HTR-8/SVneo (cell line): Measurements from ENCODE around the gene PCDH1.

ENCODE experiments used
- DNase-seq: peaks from one replicate; pipeline ENCODE4 v3.0.0; 2011; ENCODE audit warnings: low spot score, mixed read lengths; ENCODE audit not compliant: insufficient read length
- FAIRE-seq: peaks from 2 replicates; lab custom pipeline; 2011; peaks lifted over from hg19 to GRCh38; lab: Jason Lieb, UNC

Gene PCDH1

GRCh38 chr5:141875022-141875740 is 3.0 kb downstream of the PCDH1 start:
- DNase-seq (no peak), FAIRE-seq (no peak)

DNA sequence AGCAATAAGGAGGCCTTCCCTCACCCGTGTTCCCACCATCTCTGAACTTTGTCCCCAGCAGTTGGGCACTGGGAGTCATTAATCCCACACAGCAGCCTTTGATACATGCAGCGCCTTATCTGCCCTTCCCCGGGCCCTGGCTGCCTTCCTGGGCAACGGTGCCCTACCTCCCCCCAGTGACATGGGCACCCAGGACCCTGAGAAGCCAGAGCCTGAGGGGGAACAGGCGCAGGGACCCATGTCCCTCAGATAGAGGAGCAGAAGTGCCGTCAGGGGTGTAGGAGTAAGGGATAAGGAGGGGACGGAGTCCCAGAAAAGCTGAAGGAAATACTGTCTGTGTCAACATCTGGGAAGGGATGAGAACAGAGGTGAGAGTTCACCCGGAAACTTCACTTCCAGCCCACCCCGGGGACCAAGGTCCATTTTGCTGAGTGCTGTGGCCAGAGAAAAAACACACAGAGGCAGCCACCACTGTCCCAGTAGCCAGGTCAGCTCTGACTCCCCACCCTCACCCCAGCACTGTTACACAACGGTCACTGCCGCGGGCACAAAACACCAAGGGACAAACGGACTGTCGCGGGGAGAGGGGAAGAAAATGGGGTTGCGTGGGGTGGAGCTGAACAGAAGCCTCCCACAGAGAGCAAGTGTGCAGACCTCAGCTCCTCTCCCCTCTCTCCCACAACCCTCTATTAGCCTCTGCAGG is 3.8 kb downstream of the PCDH1 start:
- no peak for DNase-seq
- no peak for FAIRE-seq

- DNase-seq (no peak), FAIRE-seq (no peak)
Measured at GRCh38 chr5:141873933-141874261, 4.3 kb downstream of the PCDH1 start.

DNA sequence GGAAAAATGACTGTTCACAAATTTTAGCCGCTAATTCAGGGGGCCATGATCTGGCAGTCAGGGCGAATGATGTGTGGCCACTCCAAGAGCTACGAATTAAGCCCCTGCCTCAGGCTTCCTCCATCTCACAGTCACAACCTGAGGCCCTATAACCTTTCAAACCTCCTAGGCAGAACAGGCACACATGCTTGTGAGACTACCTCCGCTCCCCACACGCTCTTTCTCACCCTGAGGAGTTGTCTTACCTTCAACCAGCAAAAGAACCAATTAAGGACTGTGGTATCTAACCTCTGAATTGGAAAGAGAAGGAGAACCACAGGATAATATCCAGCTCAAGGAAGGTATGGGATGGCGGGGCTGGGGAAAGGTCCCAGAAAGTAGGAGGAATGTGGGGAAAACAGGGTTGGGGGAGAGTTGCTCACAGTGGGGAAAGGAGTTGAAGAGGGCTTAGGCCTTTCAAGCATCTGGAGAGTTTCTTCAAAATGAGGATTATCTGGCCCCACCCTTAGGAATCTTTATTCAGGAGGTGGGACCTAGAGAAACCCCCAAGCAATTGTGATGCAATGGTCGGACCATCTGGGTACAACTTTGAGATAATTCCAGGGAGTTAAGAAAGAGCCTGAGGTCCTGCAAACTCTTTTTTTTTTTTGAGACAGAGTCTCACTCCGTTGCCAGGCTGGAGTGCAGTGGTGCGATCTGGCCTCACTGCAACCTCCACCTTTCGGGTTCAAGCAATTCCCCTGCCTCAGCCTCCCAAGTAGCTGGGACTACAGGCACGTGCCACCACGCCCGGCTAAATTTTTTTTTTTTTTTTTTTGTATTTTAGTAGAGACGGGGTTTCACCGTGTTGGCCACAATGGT is 5.5 kb downstream of the PCDH1 start:
- FAIRE-seq (no peak), DNase-seq (no peak)

- no peak for DNase-seq
- FAIRE-seq, result no peak
Measured at GRCh38 chr5:141871870-141872269, 6.3 kb downstream of the PCDH1 start.

GRCh38 chr5:141870871-141871270 is 7.3 kb downstream of the PCDH1 start:
- FAIRE-seq (no peak), DNase-seq (no peak)

GRCh38 chr5:141870228-141870627 is 8.0 kb downstream of the PCDH1 start:
- DNase-seq, result no peak
- no peak for FAIRE-seq

DNA sequence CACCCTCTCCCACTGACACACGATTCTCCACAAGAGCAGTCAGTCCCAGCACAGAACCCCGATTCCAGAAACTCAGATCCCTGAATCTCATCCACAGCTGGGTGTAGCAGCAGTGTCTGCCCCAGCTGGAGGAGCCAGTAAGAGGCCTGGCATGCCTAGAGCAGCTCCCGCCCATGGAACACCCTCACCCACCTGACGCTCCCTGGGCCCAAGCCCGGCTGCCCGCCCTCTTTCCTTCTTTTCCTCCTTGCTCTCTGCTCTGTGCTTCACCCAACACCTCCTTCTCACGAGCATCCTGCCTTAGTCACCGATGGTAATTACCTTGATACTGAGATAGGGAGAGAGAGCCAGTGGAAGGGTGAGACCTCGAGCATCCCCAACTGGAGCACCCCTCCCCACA is 8.7 kb downstream of the PCDH1 start:
- no peak for DNase-seq
- FAIRE-seq, result no peak

GRCh38 chr5:141869040-141869439 is 9.2 kb downstream of the PCDH1 start:
- FAIRE-seq, result no peak

DNA sequence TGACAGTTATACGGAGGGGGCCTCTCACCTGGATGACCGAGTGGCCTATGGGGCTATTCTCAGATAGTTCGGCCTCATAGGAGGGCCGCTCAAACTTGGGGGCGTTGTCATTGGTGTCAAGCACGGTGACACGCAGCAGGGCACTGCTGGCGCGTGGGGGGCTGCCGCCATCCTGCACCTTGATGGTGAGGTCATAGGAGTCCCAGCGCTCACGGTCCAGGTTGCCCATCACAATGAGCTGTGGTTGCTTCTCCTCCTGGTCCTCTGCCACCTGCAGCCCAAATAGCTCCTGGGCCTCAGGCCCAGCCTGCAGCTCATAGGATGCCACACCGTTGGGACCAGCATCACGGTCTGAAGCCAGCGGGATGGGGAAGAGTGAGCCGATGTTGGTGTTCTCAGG is 9.7 kb downstream of the PCDH1 start:
- DNase-seq, result no peak
- no peak for FAIRE-seq

More at GRCh38 chr5:141869040-141869439, 9.2 kb downstream of the PCDH1 start:
- DNase-seq, result no peak

GRCh38 chr5:141867651-141868050 is 10.6 kb downstream of the PCDH1 start:
- FAIRE-seq (no peak), DNase-seq (no peak)

GRCh38 chr5:141867139-141867538 is 11.1 kb downstream of the PCDH1 start:
- DNase-seq, result no peak
- no peak for FAIRE-seq

GRCh38 chr5:141866096-141866495 is 12.1 kb downstream of the PCDH1 start:
- FAIRE-seq, result no peak
- no peak for DNase-seq

GRCh38 chr5:141865406-141865805 is 12.8 kb downstream of the PCDH1 start:
- DNase-seq, result no peak
- FAIRE-seq, result no peak

GRCh38 chr5:141864371-141865370 is 13.5 kb downstream of the PCDH1 start:
- peak; percentile 52 for FAIRE-seq
- DNase-seq, result no peak

- no peak for FAIRE-seq
- no peak for DNase-seq
Measured at GRCh38 chr5:141863569-141864178, 14.5 kb downstream of the PCDH1 start.

DNA sequence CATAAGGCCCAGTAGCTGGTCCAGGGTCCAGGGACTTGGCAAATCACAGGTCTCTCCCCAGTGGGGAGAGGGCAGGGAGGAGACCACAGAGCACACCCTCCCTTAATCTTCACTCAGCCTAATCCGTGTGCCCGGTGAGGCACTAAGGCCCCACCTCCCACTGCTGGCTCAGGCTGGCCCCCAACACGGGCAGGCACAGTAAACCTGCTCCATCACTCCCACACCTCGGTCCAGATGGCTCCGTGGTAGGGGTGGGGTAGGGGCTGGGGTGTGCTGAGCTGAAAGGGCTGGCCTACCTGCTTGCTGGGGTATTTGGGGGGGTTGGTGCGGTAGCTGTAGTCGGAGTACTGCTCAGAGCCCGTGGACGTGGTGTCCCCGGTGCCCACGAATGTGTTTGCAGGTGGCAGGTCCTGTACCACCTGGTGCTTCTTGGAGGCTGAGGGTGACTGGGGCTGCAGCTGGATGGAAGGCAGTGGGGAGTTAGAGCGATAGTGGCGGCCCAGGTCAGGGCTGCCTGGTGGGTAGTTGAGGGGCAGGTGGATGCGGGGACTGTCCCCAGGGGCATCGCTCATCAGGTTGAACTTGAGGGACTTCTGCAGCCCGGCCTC is 15.2 kb downstream of the PCDH1 start:
- no peak for FAIRE-seq
- DNase-seq, result no peak

DNA sequence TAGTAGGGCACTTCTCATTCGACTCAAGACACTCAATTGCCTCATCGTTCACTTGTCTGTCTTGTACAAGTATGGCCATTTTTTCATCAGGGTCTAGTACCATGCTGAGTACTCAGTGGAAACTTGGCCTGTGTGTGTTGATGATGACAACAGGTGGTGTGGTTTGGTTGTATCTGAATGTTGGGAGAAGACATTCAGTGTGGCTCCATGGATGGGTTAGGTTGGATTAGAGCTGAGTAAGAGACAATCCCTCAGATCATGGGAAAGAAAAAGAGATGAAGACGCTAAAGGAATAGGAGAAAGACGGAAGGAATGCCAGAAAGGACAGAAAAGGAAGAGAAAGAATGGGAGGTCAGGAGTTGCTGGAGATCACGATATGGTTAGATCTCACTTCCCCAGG is 17.0 kb downstream of the PCDH1 start:
- DNase-seq, result no peak
- no peak for FAIRE-seq
